GM19099 (cell line): ENCODE data around the gene IFITM10.

ENCODE experiments used
- POLR2A ChIP-seq: IDR thresholded peaks from 3 replicates; pipeline ENCODE4 v1.6.1; 2011; ENCODE audit warnings: low read depth; ENCODE audit not compliant: insufficient read length; ENCODE audit errors: extremely low read depth

IFITM10 gene

GRCh38 chr11:1742869-1743584, 7.4 kb downstream of the IFITM10 start:
- TF ChIP-seq POLR2A = no peak

GRCh38 chr11:1742371-1742770, 8.0 kb downstream of the IFITM10 start:
- TF ChIP-seq POLR2A = no peak

- no peak for TF ChIP-seq POLR2A
Measured at GRCh38 chr11:1741741-1742140, 8.7 kb downstream of the IFITM10 start.

- no peak for TF ChIP-seq POLR2A
Measured at GRCh38 chr11:1740786-1741530, 9.4 kb downstream of the IFITM10 start.

GRCh38 chr11:1739576-1739975, 10.8 kb downstream of the IFITM10 start:
- no peak for TF ChIP-seq POLR2A

- TF ChIP-seq POLR2A = no peak
Measured at GRCh38 chr11:1738380-1738779, 12.0 kb downstream of the IFITM10 start.

GRCh38 chr11:1737080-1737757, 13.2 kb downstream of the IFITM10 start:
- TF ChIP-seq POLR2A = no peak

- no peak for TF ChIP-seq POLR2A
Measured at GRCh38 chr11:1736447-1736992, 13.9 kb downstream of the IFITM10 start.

- TF ChIP-seq POLR2A = no peak
Measured at GRCh38 chr11:1735271-1735670, 15.1 kb downstream of the IFITM10 start.

- no peak for TF ChIP-seq POLR2A
Measured at GRCh38 chr11:1734641-1735081, 15.7 kb downstream of the IFITM10 start.

GRCh38 chr11:1733716-1734640, 16.4 kb downstream of the IFITM10 start:
- TF ChIP-seq POLR2A = no peak

GRCh38 chr11:1733009-1733715, 17.2 kb downstream of the IFITM10 start:
- no peak for TF ChIP-seq POLR2A

- TF ChIP-seq POLR2A = no peak
Measured at GRCh38 chr11:1732418-1733008, 17.9 kb downstream of the IFITM10 start.
